HG03558 (cell line): ENCODE measurements around the gene CTF1.
"Not testable (repeated sequence)": the region's sequence is repeated elsewhere in the genome, so short reads cannot be mapped to it uniquely, and the experiment has no call there.

Experiments used
- ATAC-seq: cut with Tn5 transposase; IDR thresholded peaks from one replicate; pipeline ENCODE4 v1.9.1; 2021; ENCODE audit warnings: moderate number of reproducible peaks; ENCODE audit not compliant: unreplicated experiment; ENCODE audit errors: extremely low read depth

The CTF1 gene

GRCh38 chr16:30896261-30896888 lies at the start of gene CTF1:
CTF1 (plus strand) TSS chr16:30896614; CDS start chr16:30896644, 30 bp downstream.
- no peak for ATAC-seq

GRCh38 chr16:30846649-30847402 lies 49.6 kb upstream of the CTF1 start:
- ATAC-seq = no peak

- no peak for ATAC-seq
These were observed 46.2 kb upstream of the CTF1 start for GRCh38 chr16:30850246-30850645.

- no peak for ATAC-seq
These were observed 42.7 kb upstream of the CTF1 start for GRCh38 chr16:30853758-30854157.

- no peak for ATAC-seq
These were observed 38.3 kb upstream of the CTF1 start for GRCh38 chr16:30858111-30858495.

GRCh38 chr16:30858829-30859423 lies 37.5 kb upstream of the CTF1 start:
- no peak for ATAC-seq

- not testable (repeated sequence) for ATAC-seq
These were observed 35.7 kb upstream of the CTF1 start for GRCh38 chr16:30860729-30861128.

GRCh38 chr16:30863178-30863577 lies 33.2 kb upstream of the CTF1 start:
- not testable (repeated sequence) for ATAC-seq

- no peak for ATAC-seq
These were observed 30.4 kb upstream of the CTF1 start for GRCh38 chr16:30866031-30866430.

- no peak for ATAC-seq
These were observed 28.7 kb upstream of the CTF1 start for GRCh38 chr16:30867747-30868146.

- ATAC-seq = no peak
These were observed 25.5 kb upstream of the CTF1 start for GRCh38 chr16:30870904-30871303.

GRCh38 chr16:30874244-30874820 lies 22.1 kb upstream of the CTF1 start:
- no peak for ATAC-seq

- ATAC-seq = no peak
These were observed 21.3 kb upstream of the CTF1 start for GRCh38 chr16:30874821-30875717.

- no peak for ATAC-seq
These were observed 20.3 kb upstream of the CTF1 start for GRCh38 chr16:30875871-30876801.

- ATAC-seq = no peak
These were observed 19.5 kb upstream of the CTF1 start for GRCh38 chr16:30876867-30877266.

GRCh38 chr16:30882429-30883310 lies 13.7 kb upstream of the CTF1 start:
- no peak for ATAC-seq

- no peak for ATAC-seq
These were observed 11.7 kb upstream of the CTF1 start for GRCh38 chr16:30884760-30885159.

GRCh38 chr16:30885196-30885595 lies 11.2 kb upstream of the CTF1 start:
- ATAC-seq = no peak
